GM18526 (cell line): Measurements from ENCODE around the gene WWC2.

Experiments used
- POLR2A ChIP-seq: IDR thresholded peaks from 3 replicates; pipeline ENCODE4 v1.6.1; 2011; ENCODE audit not compliant: insufficient read length; ENCODE audit errors: extremely low read depth

The WWC2 gene

DNA sequence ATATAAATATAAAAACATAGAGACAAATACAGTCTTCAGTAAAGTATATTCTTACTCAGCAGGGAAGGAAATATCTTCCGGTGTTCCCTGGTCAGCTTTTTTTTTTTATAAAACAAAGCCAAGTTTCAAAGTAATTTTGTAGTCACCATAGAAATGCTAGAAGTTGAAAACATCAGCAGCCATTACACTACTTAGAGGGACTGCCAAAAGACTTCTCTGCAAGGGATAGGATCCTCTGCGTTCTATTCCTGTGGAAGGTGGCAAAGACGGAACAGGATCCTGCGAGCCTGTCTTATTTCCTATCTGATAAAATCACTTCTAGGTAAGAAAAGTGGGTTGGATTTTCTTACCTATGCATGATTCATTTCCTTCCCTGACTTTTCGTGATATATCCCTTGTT, 201.6 kb downstream of the WWC2 start:
- TF ChIP-seq POLR2A = no peak

DNA sequence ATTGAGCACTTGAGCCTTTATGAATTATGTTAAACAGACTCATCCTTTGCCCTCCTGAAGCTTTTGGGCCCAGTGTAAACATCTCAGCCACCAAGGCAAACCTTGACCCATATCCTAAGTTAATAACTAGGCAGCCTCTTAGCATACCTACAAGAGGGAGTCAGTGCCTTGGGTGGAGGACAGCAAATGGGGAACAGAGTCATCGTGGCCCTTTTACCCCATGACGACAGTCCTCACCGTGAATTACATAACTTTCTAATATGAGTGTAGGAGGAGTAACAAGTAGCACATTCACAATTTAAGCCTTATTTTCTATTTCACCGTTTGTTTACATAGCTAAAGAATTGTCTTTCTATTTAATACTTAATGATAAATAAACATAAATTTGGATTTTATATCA, 204.2 kb downstream of the WWC2 start:
- no peak for TF ChIP-seq POLR2A

DNA sequence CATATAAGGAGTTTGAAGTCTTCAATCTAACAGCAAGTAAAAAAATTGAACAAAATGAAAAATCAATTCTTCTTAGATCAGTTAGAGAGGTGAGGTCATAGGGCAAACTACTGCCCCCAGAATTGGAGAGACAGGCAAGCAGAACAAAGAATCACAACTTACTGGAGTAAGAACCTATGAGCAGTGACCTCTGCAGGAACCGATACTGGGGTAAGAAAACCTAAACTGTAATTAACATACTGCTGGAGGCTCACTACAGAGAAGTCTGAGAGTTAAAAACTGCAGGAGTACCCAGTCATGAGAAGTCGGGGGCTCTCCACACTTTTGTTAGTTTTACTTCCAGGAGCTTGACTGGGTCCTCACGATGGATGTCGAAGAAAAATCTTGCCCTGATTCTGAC, 205.0 kb downstream of the WWC2 start:
- TF ChIP-seq POLR2A = no peak

DNA sequence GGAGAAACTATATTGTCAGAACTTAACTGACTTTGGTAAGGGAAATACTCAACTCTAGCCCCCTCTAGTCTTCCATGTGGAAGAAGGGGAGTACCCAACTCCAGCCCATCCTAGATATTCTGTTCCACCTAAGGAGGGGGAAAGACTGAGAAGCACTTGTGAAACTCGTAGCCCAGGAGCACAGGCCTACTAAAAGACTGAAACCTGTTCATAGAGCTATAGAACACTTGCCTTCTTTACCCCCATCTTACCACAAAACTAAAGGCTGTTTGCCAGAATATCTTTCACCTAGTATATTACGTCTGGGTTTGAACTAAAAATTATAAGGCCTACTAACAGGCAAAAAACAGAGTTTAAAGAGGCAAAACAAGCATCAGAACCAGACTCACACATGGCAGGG, 205.5 kb downstream of the WWC2 start:
- TF ChIP-seq POLR2A = no peak

DNA sequence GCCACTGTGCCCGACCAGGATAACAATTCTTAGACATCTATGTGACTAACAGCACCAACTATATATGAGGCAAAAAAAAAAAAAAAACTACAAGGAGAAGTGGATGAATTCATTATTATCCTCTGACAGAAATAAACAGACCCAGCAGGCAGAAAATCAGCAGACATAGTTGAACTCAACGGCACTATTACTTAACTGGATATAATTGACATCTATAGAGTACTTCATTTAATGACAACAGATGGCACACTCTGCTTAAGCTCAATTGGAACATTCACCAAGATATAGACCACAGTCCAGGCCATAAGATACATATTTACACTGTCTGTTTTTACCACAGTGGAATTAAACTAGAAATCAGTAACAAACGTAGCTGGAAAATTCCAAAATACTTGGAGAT, 207.8 kb downstream of the WWC2 start:
- no peak for TF ChIP-seq POLR2A

DNA sequence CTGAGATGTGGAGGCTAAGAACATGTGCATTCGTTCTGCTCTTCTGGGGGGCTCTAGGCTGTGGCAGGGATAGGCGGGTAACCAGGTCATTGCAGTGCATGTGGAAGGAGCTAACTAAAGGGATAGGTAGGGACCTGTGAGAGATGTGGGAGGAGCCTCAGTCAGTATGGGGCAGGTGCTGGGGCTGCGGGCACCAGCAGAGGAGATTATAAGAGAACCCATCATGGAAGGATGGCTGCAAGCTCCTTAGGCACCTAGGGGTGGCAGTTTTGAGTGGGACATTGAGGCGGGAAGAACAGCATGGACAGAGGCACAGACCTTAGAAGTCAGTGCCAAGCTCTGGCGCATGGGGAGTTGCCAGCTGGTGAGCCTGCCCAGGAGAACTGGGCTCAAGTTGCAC, 213.8 kb downstream of the WWC2 start:
- TF ChIP-seq POLR2A = no peak

DNA sequence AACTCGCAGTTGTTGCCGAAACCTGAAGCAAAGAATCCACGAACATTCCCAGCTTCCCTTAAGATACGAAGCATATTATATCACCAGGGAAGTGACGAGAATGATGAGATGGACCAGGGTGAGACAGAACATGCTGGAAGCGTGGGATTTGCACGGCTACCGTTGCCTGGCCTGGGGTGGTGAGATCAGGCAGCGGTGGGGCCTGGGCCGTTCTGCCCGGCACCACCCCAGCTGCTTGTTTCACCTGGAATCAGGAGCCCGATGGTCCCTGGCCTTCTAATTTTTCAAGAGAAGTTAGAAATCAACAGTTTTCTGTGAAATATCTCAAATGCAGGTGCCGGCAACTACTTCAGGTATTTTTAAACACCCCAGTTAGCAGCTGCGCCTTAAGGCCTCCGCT, 215.3 kb downstream of the WWC2 start:
- no peak for TF ChIP-seq POLR2A

DNA sequence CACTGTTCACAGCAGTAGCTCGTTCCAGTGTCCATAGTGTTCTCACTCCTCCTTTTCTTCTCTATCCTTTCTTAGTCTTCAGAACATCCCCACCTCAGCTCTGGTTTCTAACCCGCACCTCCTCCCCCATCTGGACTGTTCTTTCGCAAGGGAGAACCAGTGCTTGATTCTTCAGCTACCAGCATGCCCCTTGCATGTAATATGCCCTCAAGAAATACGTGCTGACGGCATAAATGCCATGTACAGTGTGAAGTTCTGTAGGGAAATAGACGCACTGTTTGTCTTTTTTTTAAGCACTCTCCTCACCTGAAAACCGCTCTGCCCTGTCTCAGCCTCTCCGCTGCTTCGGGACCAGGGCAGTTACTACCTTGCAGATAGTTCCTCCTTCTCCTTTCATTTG, 215.7 kb downstream of the WWC2 start:
- no peak for TF ChIP-seq POLR2A

DNA sequence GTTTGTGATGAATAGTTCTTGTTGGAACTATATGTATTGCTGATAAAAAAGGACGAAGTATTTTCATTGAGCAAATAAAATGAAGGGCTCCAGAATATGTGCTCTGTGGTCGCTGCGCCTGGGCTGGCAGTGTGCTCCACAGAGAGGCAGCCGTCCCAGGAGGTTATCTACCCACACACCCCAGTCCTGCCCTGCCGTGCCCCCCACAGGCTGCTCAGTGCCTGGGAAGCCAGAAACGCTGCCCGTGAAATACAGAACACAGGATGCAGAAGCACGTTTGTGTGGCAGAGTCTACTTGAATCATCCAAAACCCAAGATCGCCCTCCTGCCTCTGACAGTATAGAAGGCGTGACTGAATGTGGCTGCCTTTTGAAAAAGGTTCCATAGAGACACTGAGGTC, 219.6 kb downstream of the WWC2 start:
- TF ChIP-seq POLR2A = no peak

DNA sequence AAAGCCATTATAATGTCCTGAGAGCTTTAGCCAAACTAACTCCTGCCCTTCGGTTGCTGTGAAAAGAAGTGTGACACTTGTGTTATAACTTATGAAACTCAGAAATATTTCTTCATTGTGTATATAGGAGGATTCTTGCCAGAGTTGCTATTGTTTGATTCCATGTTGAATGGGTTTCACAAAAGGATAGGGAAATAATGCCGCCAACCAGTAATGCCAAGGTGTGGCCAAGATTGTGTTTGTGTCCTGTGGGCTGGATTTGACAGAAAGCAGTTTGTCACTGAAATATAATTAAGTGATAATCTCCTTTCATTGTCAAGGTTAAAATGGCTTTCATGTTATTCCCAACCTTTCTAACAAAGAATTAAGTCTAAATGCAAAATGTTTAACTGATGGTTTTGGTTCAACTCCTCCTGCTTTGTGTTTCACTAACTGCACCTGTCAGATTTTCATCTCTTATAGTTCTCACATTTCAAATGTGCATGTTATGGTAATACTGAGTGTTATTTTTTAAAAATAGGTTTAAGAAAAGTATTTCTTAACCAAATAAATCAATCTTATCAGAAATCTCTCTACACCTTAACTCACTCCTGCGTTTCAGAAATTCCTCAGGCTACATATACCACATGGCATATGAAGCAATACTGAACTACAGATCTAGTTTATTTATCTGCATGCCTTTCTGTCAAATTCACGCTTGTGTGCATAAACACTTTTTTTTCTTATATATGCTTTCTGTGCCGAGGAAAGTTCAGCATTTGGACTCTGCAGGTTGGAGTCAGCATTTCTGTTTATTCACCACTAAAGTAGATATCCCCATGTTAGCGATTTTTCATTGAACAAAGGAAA, 221.4 kb downstream of the WWC2 start, which contains the start of gene CLDN22:
CLDN22 (minus strand) TSS at position 66 of the 849 bp plus-strand sequence; CDS start at position 8, 58 bp downstream.
- no peak for TF ChIP-seq POLR2A

DNA sequence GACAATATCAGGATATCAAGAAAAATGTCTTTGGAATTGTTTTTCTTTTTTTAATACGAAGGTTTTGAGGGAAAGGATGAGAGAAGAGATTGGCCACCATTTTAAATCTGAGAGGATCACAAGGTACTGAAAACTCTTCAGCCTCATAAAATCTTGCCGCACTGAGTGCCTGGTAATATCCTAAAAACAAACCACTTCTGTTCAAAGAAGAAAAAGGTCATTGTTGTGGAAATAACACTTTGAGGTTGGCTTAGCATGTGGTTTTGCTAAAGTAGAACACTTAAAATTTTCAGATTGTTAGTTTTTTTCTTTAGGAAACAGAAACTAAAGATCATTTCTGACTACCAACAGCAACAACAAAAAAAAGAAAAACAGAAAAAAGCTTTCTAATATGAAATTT, 222.0 kb downstream of the WWC2 start:
- TF ChIP-seq POLR2A = no peak

DNA sequence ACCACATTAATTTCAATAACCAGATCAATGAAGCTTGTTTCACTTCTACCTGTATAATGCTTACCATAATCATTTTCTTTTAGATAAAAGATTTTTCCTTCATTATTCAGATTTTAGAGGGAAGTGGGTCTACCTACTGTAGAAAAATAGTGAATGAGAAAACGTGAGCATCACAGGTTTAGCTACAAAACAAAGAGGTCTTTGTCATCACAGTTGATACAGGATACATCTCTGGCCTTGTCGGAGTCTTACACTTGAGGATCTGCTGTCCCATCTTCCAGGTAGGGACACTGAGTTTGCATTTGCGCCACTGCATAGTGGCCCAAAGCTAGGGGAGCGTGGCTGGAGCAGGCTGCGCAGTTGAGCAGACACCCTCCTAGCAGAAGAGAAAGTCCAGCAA, 222.5 kb downstream of the WWC2 start:
- TF ChIP-seq POLR2A = no peak

DNA sequence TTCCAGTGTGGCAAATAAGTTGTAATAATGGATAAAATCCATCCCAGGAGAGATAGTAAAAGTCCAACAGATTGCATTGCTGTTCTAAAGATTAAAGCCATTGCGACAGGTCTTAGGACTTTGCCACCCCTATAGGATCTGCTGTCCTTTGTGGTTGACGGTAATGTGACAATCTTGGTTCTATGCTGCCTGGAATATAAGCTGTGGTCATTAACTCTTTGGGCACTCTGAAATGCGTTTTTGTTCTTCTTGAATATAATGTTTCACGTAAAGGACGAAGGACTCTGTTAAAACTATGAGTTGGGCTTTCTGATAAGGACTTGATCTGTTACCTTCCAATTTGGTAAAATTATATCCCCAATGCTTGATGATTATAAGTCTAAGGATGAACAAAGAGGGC, 223.3 kb downstream of the WWC2 start, which contains the start of gene CLDN24:
CLDN24 (minus strand) TSS at position 101 of the 400 bp plus-strand sequence; CDS start at position 101, 0 bp downstream.
- TF ChIP-seq POLR2A = no peak

DNA sequence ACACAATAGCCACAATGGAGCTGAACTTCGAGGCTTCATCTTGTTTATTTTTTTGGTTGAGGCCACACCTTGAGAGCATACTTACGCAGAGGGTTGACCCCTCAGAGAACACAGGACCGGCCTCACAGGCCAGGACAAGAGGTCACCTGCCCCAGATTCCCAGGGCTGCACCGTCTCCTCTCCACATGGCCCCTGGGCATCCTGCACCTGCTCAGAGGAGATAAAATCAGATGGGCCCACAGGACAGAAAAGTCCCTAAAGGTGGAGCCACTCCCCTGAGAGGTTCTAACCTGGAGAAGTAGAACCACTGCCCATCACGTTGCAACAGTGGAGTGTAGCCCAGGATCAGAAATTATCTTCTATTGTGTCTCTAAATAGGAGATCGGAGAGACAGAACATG, 224.2 kb downstream of the WWC2 start:
- no peak for TF ChIP-seq POLR2A

DNA sequence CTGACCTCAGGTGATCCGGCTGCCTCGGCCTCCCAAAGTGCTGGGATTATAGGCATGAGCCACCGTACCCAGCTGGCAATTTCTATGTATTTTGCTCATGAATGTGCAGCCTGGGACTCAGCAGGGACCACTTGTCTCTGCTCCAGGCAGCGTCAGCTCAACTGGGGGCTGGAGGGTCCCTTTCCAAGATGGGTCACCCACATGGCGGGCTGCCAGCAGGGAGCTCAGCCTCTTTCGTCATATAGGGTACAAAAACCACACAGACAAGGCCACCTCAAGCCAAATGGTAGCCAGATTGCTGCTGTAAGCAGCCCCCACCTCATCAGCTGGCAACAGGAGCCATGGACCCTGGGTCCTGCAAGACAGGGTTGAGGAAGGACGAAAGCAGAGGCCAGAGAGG, 225.6 kb downstream of the WWC2 start:
- no peak for TF ChIP-seq POLR2A

DNA sequence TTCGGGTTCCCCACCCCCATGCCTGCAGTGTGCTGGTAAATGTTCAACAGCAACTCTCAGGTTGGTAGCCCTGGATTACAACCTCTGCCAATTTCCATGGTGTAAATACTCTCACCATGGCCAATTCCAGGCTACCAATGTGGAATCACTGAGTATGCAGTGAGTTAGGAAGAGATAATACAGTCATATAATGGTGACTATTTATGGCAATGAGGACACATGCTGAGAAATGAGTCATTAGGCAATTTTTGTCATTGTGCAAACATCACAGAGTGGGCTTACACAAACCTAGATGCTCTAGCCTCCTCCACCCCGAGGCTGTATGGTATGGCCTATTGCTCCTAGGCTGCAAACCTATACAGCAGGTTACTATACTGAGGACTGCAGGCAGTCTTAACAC, 227.8 kb downstream of the WWC2 start:
- no peak for TF ChIP-seq POLR2A

DNA sequence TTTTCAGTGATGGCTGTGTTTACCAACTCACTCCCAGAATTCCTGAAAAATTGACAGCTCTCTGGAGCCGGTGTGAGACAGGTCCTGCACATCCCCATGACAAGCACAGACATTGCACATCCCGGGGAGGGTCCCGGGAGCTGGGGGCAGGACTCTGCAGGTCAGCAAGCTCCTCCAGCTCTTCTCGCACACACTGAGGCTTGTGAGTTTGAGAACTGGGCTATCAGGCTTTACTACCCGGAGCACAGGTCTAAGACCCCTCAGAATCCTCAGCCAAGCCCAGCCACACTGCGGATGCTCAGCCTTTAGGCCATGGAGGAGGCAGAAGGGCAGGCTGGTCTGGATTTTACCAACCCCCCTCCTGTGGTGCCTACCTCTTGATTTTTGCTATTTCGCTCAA, 228.8 kb downstream of the WWC2 start:
- TF ChIP-seq POLR2A = no peak
